Stomach (tissue), 9 donors: ENCODE data around the gene NKAIN2. TPM values are rescaled to one million over a fixed set of nuclear protein-coding genes. Genes with fewer than 3 reads are reported as not detected.

Experiments used
- DNase-seq, 2 donors: peaks; one replicate each; pipeline versions ENCODE4 v3.0.0 to v3.0.0-alpha.2; 2013 to 2019
- H3K27ac ChIP-seq, 5 donors: fragments of 200-600 bp in 4 of 5; sonication (generic) in 4 of 5; one replicate each; pipeline ENCODE4 v1.5.1; 2013 to 2019; ENCODE audit warnings: mild to moderate bottlenecking in 1 of 5, moderate library complexity in 1 of 5
- H3K27me3 ChIP-seq, 3 donors: fragments of 200-600 bp; sonication (generic); one replicate each; pipeline ENCODE4 v1.5.1; 2017 to 2019; ENCODE audit warnings: mixed run types in 1 of 3
- H3K36me3 ChIP-seq, 4 donors: fragments of 200-600 bp; sonication (generic); 1 replicate in 3 of 4; 2 replicates in 1 of 4; pipeline ENCODE4 v1.5.1; 2016 to 2019
- H3K4me1 ChIP-seq, 4 donors: fragments of 200-600 bp; sonication (generic); one replicate each; pipeline ENCODE4 v1.5.1; 2016 to 2019
- H3K4me3 ChIP-seq, 4 donors: fragments of 200-600 bp; sonication (generic) in 3 of 4; one replicate each; pipeline ENCODE4 v1.5.1; 2016 to 2019; ENCODE audit warnings: mild to moderate bottlenecking in 1 of 4
- H3K9me3 ChIP-seq, 4 donors: fragments of 200-600 bp; sonication (generic); one replicate each; pipeline ENCODE4 v1.5.1; 2016 to 2019
- CTCF ChIP-seq, 7 experiments: fragments of 450-650 bp in 4 of 7; fragments of 200-600 bp in 3 of 7; sonication (generic) in 3 of 7; IDR thresholded peaks; one replicate each; pipeline ENCODE4 v1.5.1; 2016 to 2019; ENCODE audit warnings: antibody characterized with exemption in 7 of 7, control low read depth in 2 of 7, mild to moderate bottlenecking in 1 of 7
- EP300 ChIP-seq: sonication (generic); formaldehyde crosslinking; IDR thresholded peaks from one replicate; pipeline ENCODE4 v1.6.1; 2017; ENCODE audit warnings: antibody characterized with exemption
- POLR2A ChIP-seq, 4 donors: fragments of 450-650 bp; IDR thresholded peaks; one replicate each; pipeline ENCODE4 v1.6.1; 2016; ENCODE audit warnings: antibody characterized with exemption in 4 of 4, control low read depth in 2 of 4, mild to moderate bottlenecking in 1 of 4, moderate library complexity in 1 of 4
- POLR2AphosphoS5 ChIP-seq, 3 donors: sonication (generic); formaldehyde crosslinking; IDR thresholded peaks; one replicate each; pipeline ENCODE4 v1.6.1; 2016; ENCODE audit warnings: antibody characterized with exemption in 3 of 3
- WGBS, 5 donors: extraction: QIAGEN DNeasy Blood & Tissue Kit in 3 of 5; methylation state at CpG; one replicate each; pipeline versions ENCODE4 v1.1.5 to v1.1.7; 2013 to 2018; 5-methylcytosine and 5-hydroxymethylcytosine counted together
- intact Hi-C: fragments of 100-400 bp; cut with DNase I; formaldehyde crosslinking; loops from one replicate; pipeline ENCODE4 v1.15.1; 2023; ENCODE audit warnings: low total_unique reads
- polyA plus RNA-seq, 3 donors: library from polyadenylated mRNA; stranded (reverse); fragments of 200-250 nt; gene quantifications; one replicate each; pipeline ENCODE4 v1.2.3, GENCODE V29; 2013
- total RNA-seq, 5 donors: library from RNA; depleted of rRNA; stranded (reverse); fragments of >200 nt; gene quantifications; one replicate each; pipeline versions ENCODE4 v1.1.0 to v1.2.3, GENCODE V29; 2014 to 2016
- donor health status: healthy with polysubstance abuse.
- donor health status: Bipolar disorder and iron deficiency.
- donor health status: healthy.

The NKAIN2 gene
- total and polyA plus RNA-seq, 8 donors, result 0.13 to 9.6 (median 1.5) TPM; not detected in 5

GRCh38 chr6:123802697-123803503 lies 765 bp upstream of the NKAIN2 start:
- no peak overlapping the region for H3K27ac ChIP-seq
- H3K36me3 ChIP-seq, result no peaks in the 10 kb centered on the region
- peaks cover 0 to 45% (median 20%) of the 10 kb centered on the region in 3 donors for H3K27me3 ChIP-seq
- peak; percentile 77 to 94 for DNase-seq
- intact Hi-C loops, result no loop called here
- H3K4me1 ChIP-seq, result peaks cover 8 to 19% (median 18%) of the 10 kb centered on the region in 4 donors
- TF ChIP-seq POLR2A (IDR thresholded peaks at IDR 0.05) (no peak), CTCF (IDR thresholded peaks at IDR 0.05) (peak in 5 of 7 experiments; percentile 26 to 84 (median 67)), POLR2AphosphoS5 (IDR thresholded peaks at IDR 0.05) (no peak), EP300 (no peak)
- H3K4me3 ChIP-seq, result peak overlapping the region; percentile 47 to 80 (median 55)
- H3K9me3 ChIP-seq, result no peaks in the 10 kb centered on the region
- WGBS, 5 donors, result 1 to 2% (median 1%) methylated on average over 38 to 61 of the region's 61 CpGs

- DNase-seq, result no peak
- no peaks in the 10 kb centered on the region for H3K9me3 ChIP-seq
- H3K4me3 ChIP-seq, result peak overlapping the region; percentile 36 to 80 (median 47)
- H3K4me1 ChIP-seq, result peaks cover 8 to 19% (median 18%) of the 10 kb centered on the region in 4 donors
- no peak overlapping the region for H3K27ac ChIP-seq
- TF ChIP-seq CTCF (IDR thresholded peaks at IDR 0.05), result no peak
- TF ChIP-seq POLR2AphosphoS5 (IDR thresholded peaks at IDR 0.05), result no peak
- no peak for TF ChIP-seq POLR2A (IDR thresholded peaks at IDR 0.05)
- no peak for TF ChIP-seq EP300
- intact Hi-C loops, result no loop called here
- WGBS, 5 donors, result 4 to 11% (median 5%) methylated on average over 13 to 25 of the region's 25 CpGs
- H3K27me3 ChIP-seq, result peaks cover 0 to 50% (median 20%) of the 10 kb centered on the region in 3 donors
- H3K36me3 ChIP-seq, result no peaks in the 10 kb centered on the region
Measured at GRCh38 chr6:123804014-123804786, 535 bp downstream of the NKAIN2 start.

- no peaks in the 10 kb centered on the region for H3K9me3 ChIP-seq
- H3K4me1 ChIP-seq, result peaks cover 8 to 19% (median 18%) of the 10 kb centered on the region in 4 donors
- 50 to 61% (median 54%) methylated on average over 5 of the region's 5 CpGs for WGBS, 5 donors
- TF ChIP-seq CTCF (IDR thresholded peaks at IDR 0.05), result no peak
- TF ChIP-seq POLR2AphosphoS5 (IDR thresholded peaks at IDR 0.05), result no peak
- no peak for TF ChIP-seq EP300
- no peak for TF ChIP-seq POLR2A (IDR thresholded peaks at IDR 0.05)
- no peak overlapping the region for H3K27ac ChIP-seq
- peaks cover 0 to 47% (median 20%) of the 10 kb centered on the region in 3 donors for H3K27me3 ChIP-seq
- intact Hi-C loops, result no loop called here
- no peak overlapping the region for H3K4me3 ChIP-seq
- no peaks in the 10 kb centered on the region for H3K36me3 ChIP-seq
- no peak for DNase-seq
Measured at GRCh38 chr6:123804787-123805540, 1.3 kb downstream of the NKAIN2 start.

- no peak overlapping the region for H3K27ac ChIP-seq
- intact Hi-C loops, result no loop called here
- WGBS, 5 donors, result 50 to 72% (median 61%) methylated on average over 1 of the region's 1 CpG
- H3K4me1 ChIP-seq, result peaks cover 8 to 19% (median 18%) of the 10 kb centered on the region in 4 donors
- TF ChIP-seq POLR2A (IDR thresholded peaks at IDR 0.05) (no peak), CTCF (IDR thresholded peaks at IDR 0.05) (no peak)
- H3K27me3 ChIP-seq, result peaks cover 0 to 47% (median 19%) of the 10 kb centered on the region in 3 donors
- DNase-seq, result no peak
- no peaks in the 10 kb centered on the region for H3K36me3 ChIP-seq
- H3K9me3 ChIP-seq, result no peaks in the 10 kb centered on the region
- H3K4me3 ChIP-seq, result no peak overlapping the region
Measured at GRCh38 chr6:123805921-123806320, 2.3 kb downstream of the NKAIN2 start.
